K562 (cell line): Measurements from ENCODE around the gene CISTR. TPM values are rescaled to one million over a fixed set of nuclear protein-coding genes. Genes with fewer than 3 reads are reported as not detected.
A peak's percentile ranks its signal among the peaks of the same experiment; 100 is the strongest.

Source experiments
- ATAC-seq: fragments of 200-7000 bp; cut with Tn5 transposase; 3 replicates; pipeline ENCODE4 v1.9.1; 2020; ENCODE audit warnings: moderate library complexity
- BruUV-seq: library from RNA; stranded (reverse); fragments of 400-500 nt; replicated peaks from 2 replicates; lab custom pipeline; 2021; lab: Mats Ljungman, UMichigan
- CTCF ChIA-PET: fragments of 300-600 bp; formaldehyde crosslinking; extraction: SDS; loops from one replicate; lab custom pipeline; 2021; ENCODE audit warnings: low intra/inter-chr PET ratio; lab: Yijun Ruan, JAX
- POLR2A ChIA-PET: fragments of 300-600, 350-650 bp; sonication (Branson Sonifier 250); formaldehyde crosslinking; extraction: SDS; loops from one replicate; lab custom pipeline; 2021; ENCODE audit warnings: antibody characterized with exemption, inconsistent platforms; lab: Yijun Ruan, JAX
- DNase-seq, 4 experiments: peaks; one replicate each; pipeline versions ENCODE4 v3.0.0 to v3.0.0-alpha.2; 2011 to 2018; ENCODE audit warnings: low spot score in 3 of 4, mixed read lengths in 3 of 4; ENCODE audit errors: extremely low read depth in 1 of 4
- FAIRE-seq: peaks from 2 replicates; lab custom pipeline; 2011; peaks lifted over from hg19 to GRCh38; lab: Jason Lieb, UNC
- H2AFZ ChIP-seq: 2 replicates; pipeline ENCODE4 v1.6.0; 2011; ENCODE audit warnings: low read depth, low read length, control low read depth, inconsistent platforms
- H3K27ac ChIP-seq: fragments of 200-600 bp; 3 replicates; pipeline ENCODE4 v1.8.0; 2011; ENCODE audit warnings: low read depth, mild to moderate bottlenecking, control low read depth, inconsistent platforms, low read length, moderate library complexity, mixed read lengths; ENCODE audit errors: extremely low read depth
- H3K27me3 ChIP-seq, 2 experiments: fragments of 300-600 bp in 1 of 2; 2 replicates in 1 of 2; 3 replicates in 1 of 2; pipeline versions ENCODE4 v1.6.0 to v1.8.0; 2011; ENCODE audit warnings: inconsistent platforms in 2 of 2, low read length in 2 of 2, mild to moderate bottlenecking in 1 of 2, mixed read lengths in 1 of 2, moderate library complexity in 1 of 2; ENCODE audit not compliant: control insufficient read depth in 2 of 2, insufficient read depth in 2 of 2
- H3K36me3 ChIP-seq: fragments of 300-600 bp; 3 replicates; pipeline ENCODE4 v1.8.0; 2011; ENCODE audit warnings: mild to moderate bottlenecking, low read length, inconsistent platforms; ENCODE audit not compliant: control insufficient read depth, insufficient read depth
- H3K4me1 ChIP-seq, 2 experiments: fragments of 200-600 bp in 1 of 2; replicated peaks in 1 of 2; 2 replicates in 1 of 2; 3 replicates in 1 of 2; pipeline versions ENCODE4 v1.5.1 to v1.8.0; 2011; ENCODE audit warnings: inconsistent platforms in 2 of 2, low read length in 2 of 2, mild to moderate bottlenecking in 1 of 2, mixed read lengths in 1 of 2, moderate library complexity in 1 of 2; ENCODE audit not compliant: control insufficient read depth in 2 of 2, insufficient read depth in 2 of 2
- H3K4me2 ChIP-seq: 2 replicates; pipeline ENCODE4 v1.6.1; 2011; ENCODE audit warnings: low read length, control low read depth, inconsistent platforms, mixed read lengths; ENCODE audit not compliant: insufficient read depth
- H3K4me3 ChIP-seq: fragments of 200-600 bp; sonication (generic), shearing (Covaris generic); 2 replicates; pipeline ENCODE4 v1.5.1; 2016; ENCODE audit warnings: control low read depth, inconsistent platforms
- H3K79me2 ChIP-seq: fragments of 200-600 bp; 3 replicates; pipeline ENCODE4 v1.8.0; 2011; ENCODE audit warnings: low read length, inconsistent platforms; ENCODE audit not compliant: control insufficient read depth, insufficient read depth
- H3K9ac ChIP-seq, 2 experiments: 2 replicates each; pipeline versions ENCODE4 v1.6.0 to v1.6.1; 2011; ENCODE audit warnings: low read depth in 2 of 2, low read length in 2 of 2, control low read depth in 1 of 2, inconsistent platforms in 1 of 2, mild to moderate bottlenecking in 1 of 2, mixed read lengths in 1 of 2; ENCODE audit not compliant: insufficient read depth in 1 of 2
- H3K9me1 ChIP-seq: one replicate; pipeline ENCODE4 v1.6.0; 2011; ENCODE audit warnings: inconsistent platforms, mild to moderate bottlenecking, low read length, moderate library complexity; ENCODE audit not compliant: control insufficient read depth, insufficient read depth
- H3K9me3 ChIP-seq: replicated peaks from 2 replicates; pipeline ENCODE4 v1.5.1; 2011; ENCODE audit warnings: low read depth, low read length, inconsistent platforms; ENCODE audit not compliant: control insufficient read depth, insufficient read depth
- H4K20me1 ChIP-seq: replicated peaks from 2 replicates; pipeline ENCODE4 v1.6.1; 2011; ENCODE audit warnings: low read length, inconsistent platforms, mixed read lengths; ENCODE audit not compliant: control insufficient read depth, insufficient read depth
- GATAD2A ChIP-seq: fragments of 450-650 bp; IDR thresholded peaks from 2 replicates; pipeline ENCODE4 v1.6.1; 2017
- KLF16 ChIP-seq: IDR thresholded peaks from 2 replicates; pipeline ENCODE4 v1.6.1; 2016; ENCODE audit warnings: antibody characterized with exemption
- NFYB ChIP-seq: IDR thresholded peaks from 2 replicates; pipeline ENCODE4 v1.6.1; 2011; ENCODE audit warnings: mild to moderate bottlenecking, moderate library complexity; ENCODE audit not compliant: insufficient read length; ENCODE audit errors: extremely low read depth
- PBX2 ChIP-seq, 2 experiments: IDR thresholded peaks in 1 of 2; conservative IDR thresholded peaks in 1 of 2; 2 replicates each; pipeline ENCODE4 v1.6.1; 2016; ENCODE audit warnings: low read depth in 2 of 2, mild to moderate bottlenecking in 1 of 2, missing compliant biosample characterization in 1 of 2, missing genetic modification characterization in 1 of 2, moderate library complexity in 1 of 2
- PKNOX1 ChIP-seq: fragments of 450-650 bp; IDR thresholded peaks from 2 replicates; pipeline ENCODE4 v1.6.1; 2016
- SPI1 ChIP-seq: IDR thresholded peaks from 2 replicates; pipeline ENCODE4 v1.6.1; 2011; ENCODE audit warnings: low read depth, low read length, control low read depth, borderline replicate concordance
- TFAP4 ChIP-seq: sonication (generic); formaldehyde crosslinking; IDR thresholded peaks from 2 replicates; pipeline ENCODE4 v1.8.0; 2022; ENCODE audit warnings: missing genetic modification reagents, mild to moderate bottlenecking, moderate library complexity, borderline replicate concordance
- XRCC3 ChIP-seq: fragments of 450-650 bp; IDR thresholded peaks from 2 replicates; pipeline ENCODE4 v1.6.1; 2017; ENCODE audit warnings: mild to moderate bottlenecking, moderate library complexity
- ZFP36 ChIP-seq: fragments of 150-350 bp; IDR thresholded peaks from 2 replicates; pipeline ENCODE4 v1.6.1; 2018; ENCODE audit warnings: low read length, low read depth; ENCODE audit not compliant: partially characterized antibody
- WGBS: fragments of 100-300 bp; shearing (Covaris generic); methylation state at CpG from one replicate; pipeline ENCODE4 v1.1.6; 2016; ENCODE audit warnings: low coverage, mixed read lengths; ENCODE audit not compliant: insufficient coverage; ENCODE audit errors: missing lambda C conversion rate; 5-methylcytosine and 5-hydroxymethylcytosine counted together
- in situ Hi-C: fragments of 300-500 bp; cut with MboI; formaldehyde crosslinking; loops from 4 replicates; pipeline ENCODE4 v1.15.0; 2018; ENCODE audit warnings: inconsistent platforms, mixed read lengths
- intact Hi-C: fragments of 100-400 bp; cut with micrococcal nuclease; formaldehyde crosslinking; loops from 2 replicates; pipeline ENCODE4 v1.14.2; 2022
- polyA plus RNA-seq, 8 experiments: library from polyadenylated mRNA; depleted of rRNA in 4 of 8; stranded (reverse) in 5 of 8; unstranded in 3 of 8; fragments of >200 nt; fragmentation: Nextera tagmentation in 2 of 8; fragmentation: Illumina TruSeq in 1 of 8; extraction: Ambion mirVana in 2 of 8; extraction: Trizol in 1 of 8; gene quantifications; 2 replicates each; pipeline versions ENCODE4 v1.2.1 to v1.2.3, GENCODE V29; 2011 to 2014; ENCODE audit warnings: inconsistent platforms in 1 of 8, missing spikeins in 1 of 8
- total RNA-seq, 7 experiments: library from RNA; depleted of rRNA in 6 of 7; stranded (reverse); fragments of >200 nt in 6 of 7; fragmentation: Illumina TruSeq in 2 of 7; extraction: Trizol in 2 of 7; gene quantifications; 2 replicates each; pipeline versions ENCODE4 v1.2.1 to v1.2.3, GENCODE V29; 2011 to 2021; ENCODE audit warnings: low replicate concordance in 1 of 7
- TF ChIP-seq, protein P1 (sequence below), 3 experiments: IDR thresholded peaks in 2 of 3; conservative IDR thresholded peaks in 1 of 3; 2 replicates each; pipeline ENCODE4 v1.5.1; 2011 to 2012; ENCODE audit warnings: low read length in 3 of 3, mild to moderate bottlenecking in 3 of 3, control low read depth in 2 of 3, improper control_type of control experiment in 1 of 3, inconsistent platforms in 1 of 3, low read depth in 1 of 3, mixed read lengths in 1 of 3, moderate library complexity in 1 of 3; ENCODE audit not compliant: insufficient read depth in 2 of 3

CISTR gene
- total and polyA plus RNA-seq, 9 of the 15 experiments (the other 6 are each of a cell fraction or from before 2014, with no cell fraction given) = not detected

DNA sequence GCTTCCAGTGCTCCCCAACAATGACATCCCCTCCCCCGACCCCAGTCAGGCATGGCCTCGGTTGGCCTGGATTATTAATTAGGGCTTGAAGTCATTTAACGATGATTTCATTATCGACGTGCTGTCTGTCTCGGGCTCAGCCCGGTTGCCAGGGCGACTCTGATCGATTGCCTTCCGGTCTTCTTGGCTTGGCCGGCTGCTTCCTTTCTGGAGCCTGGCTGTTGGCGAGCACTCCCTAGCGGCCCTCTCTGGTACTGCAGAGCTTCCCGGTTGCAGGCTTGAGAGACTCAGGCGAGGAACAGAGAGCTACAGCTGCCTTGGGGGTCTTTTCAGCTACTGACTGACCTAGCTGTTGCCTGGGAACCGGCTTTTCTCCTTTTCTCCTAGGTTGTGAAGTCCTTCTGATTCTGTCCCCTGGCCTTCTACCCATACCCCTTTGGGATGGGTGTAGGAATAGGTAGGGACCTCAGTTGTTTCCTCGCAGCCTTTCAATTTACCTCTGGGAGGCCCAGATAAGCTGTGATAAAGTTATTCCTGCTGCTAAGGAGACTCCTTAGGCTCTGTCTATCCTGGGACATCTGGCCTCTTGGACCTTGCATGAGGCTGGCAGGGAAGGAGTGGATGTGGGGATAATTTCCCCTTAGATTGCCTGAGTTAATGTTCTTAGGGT lies 5.5 kb upstream of the CISTR start:
- no peak overlapping the region for H3K4me3 ChIP-seq
- no peaks in the 10 kb centered on the region for H3K9me1 ChIP-seq
- no peaks in the 10 kb centered on the region for H3K79me2 ChIP-seq
- H3K4me2 ChIP-seq = peak overlapping the region; percentile 42
- no peaks in the 10 kb centered on the region for H3K36me3 ChIP-seq
- H3K27ac ChIP-seq = no peak overlapping the region
- BruUV-seq = no TSS peak
- H4K20me1 ChIP-seq = 0 out of 2 replicates have a peak, but pooled peaks cover 4% of the 10 kb centered on the region
- H3K27me3 ChIP-seq = peaks cover 40 to 76% of the 10 kb centered on the region in 2 experiments
- DNase-seq (peak; percentile 81 to 87 (median 84)), FAIRE-seq (peak; percentile 85), ATAC-seq (peak; percentile 90)
- H3K9me3 ChIP-seq = no peaks in the 10 kb centered on the region
- intact Hi-C loops (no loop called here), in situ Hi-C loops (loop anchor here (25.0 kb wide), 1 partner anchor 455 kb away; no protein-coding TSS in a partner anchor)
- 1% methylated on average over 17 of the region's 17 CpGs for WGBS
- POLR2A ChIA-PET = interaction anchor here (0.6 to 1.1 kb wide), 5 partner anchors 10 to 275 kb away, joined by 3 read pairs; no protein-coding TSS in a partner anchor
- no peak overlapping the region for H3K9ac ChIP-seq
- peak overlapping the region; percentile 52 for H2AFZ ChIP-seq
- CTCF ChIA-PET = interaction anchor here (0.6 to 2.0 kb wide), 6 partner anchors 11 to 1312 kb away, joined by 3 to 8 read pairs (median 4); no protein-coding TSS in a partner anchor
- H3K4me1 ChIP-seq = peaks cover 2 to 3% of the 10 kb centered on the region in 2 experiments; a peak in 2 of 5 replicates
- TF ChIP-seq ZFP36 (no peak), SPI1 (0 out of 2 replicates have a peak, but pooled peaks have one; percentile 27), PKNOX1 (peak; percentile 61), TFAP4 (CRISPR knock-in tag) (peak; percentile 26; the same call in 1 of the 2 replicates), XRCC3 (no peak), NFYB (no peak), PBX2 (CRISPR knock-in tag; IDR thresholded peaks at IDR 0.05; ENCODE audit: low read depth) (no peak), PBX2 (tag; conservative IDR thresholded peaks at IDR 0.05; ENCODE audit: low read depth) (peak; percentile 31; the same call in 1 of the 2 replicates), GATAD2A (no peak), KLF16 (peak; percentile 42; the same call in 1 of the 2 replicates)
- TF ChIP-seq, protein P1, sequence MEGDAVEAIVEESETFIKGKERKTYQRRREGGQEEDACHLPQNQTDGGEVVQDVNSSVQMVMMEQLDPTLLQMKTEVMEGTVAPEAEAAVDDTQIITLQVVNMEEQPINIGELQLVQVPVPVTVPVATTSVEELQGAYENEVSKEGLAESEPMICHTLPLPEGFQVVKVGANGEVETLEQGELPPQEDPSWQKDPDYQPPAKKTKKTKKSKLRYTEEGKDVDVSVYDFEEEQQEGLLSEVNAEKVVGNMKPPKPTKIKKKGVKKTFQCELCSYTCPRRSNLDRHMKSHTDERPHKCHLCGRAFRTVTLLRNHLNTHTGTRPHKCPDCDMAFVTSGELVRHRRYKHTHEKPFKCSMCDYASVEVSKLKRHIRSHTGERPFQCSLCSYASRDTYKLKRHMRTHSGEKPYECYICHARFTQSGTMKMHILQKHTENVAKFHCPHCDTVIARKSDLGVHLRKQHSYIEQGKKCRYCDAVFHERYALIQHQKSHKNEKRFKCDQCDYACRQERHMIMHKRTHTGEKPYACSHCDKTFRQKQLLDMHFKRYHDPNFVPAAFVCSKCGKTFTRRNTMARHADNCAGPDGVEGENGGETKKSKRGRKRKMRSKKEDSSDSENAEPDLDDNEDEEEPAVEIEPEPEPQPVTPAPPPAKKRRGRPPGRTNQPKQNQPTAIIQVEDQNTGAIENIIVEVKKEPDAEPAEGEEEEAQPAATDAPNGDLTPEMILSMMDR (IDR thresholded peaks at IDR 0.05 in 2 of 3, conservative IDR thresholded peaks at IDR 0.05 in 1 of 3; ENCODE audit: insufficient read depth in 2 of 3, low read depth in 1 of 3, low read length in 3 of 3) = peak; percentile 81 to 95 (median 87)
